ENCODE measurements around the gene LRRC27. TPM values are rescaled to one million over a fixed set of nuclear protein-coding genes. Genes with fewer than 3 reads are reported as not detected.
A peak's percentile ranks its signal among the peaks of the same experiment; 100 is the strongest.

LRRC27 gene
- total RNA-seq, 1 donor from 2014 or later = 14.2 TPM

GRCh38 chr10:132332433-132332754, 401 bp downstream of the LRRC27 start:
- Mint-ChIP-seq H3K27ac (peak overlapping the region; percentile 82), H3K4me1 (ENCODE audit: unreplicated experiment) (peaks cover 46% of the 10 kb centered on the region), H3K9me3 (no peaks in the 10 kb centered on the region), H3K27me3 (no peaks in the 10 kb centered on the region), H3K36me3 (peaks cover 10% of the 10 kb centered on the region), H3K4me3 (peak overlapping the region; percentile 97)
- no peak for DNase-seq (ENCODE audit: extremely low spot score, unreplicated experiment)
- TF ChIP-seq CTCF (conservative IDR thresholded peaks at IDR 0.05) = no peak

- DNase-seq (ENCODE audit: extremely low spot score, unreplicated experiment) = no peak
- no peak for TF ChIP-seq CTCF (conservative IDR thresholded peaks at IDR 0.05)
- H3K27ac Mint-ChIP-seq = peak overlapping the region; percentile 82
- no peaks in the 10 kb centered on the region for H3K27me3 Mint-ChIP-seq
- H3K9me3 Mint-ChIP-seq = no peaks in the 10 kb centered on the region
- H3K36me3 Mint-ChIP-seq = peaks cover 3% of the 10 kb centered on the region
- H3K4me1 Mint-ChIP-seq (ENCODE audit: unreplicated experiment) = peaks cover 47% of the 10 kb centered on the region
- peak overlapping the region; percentile 97 for H3K4me3 Mint-ChIP-seq
These were observed 1.4 kb downstream of the LRRC27 start for GRCh38 chr10:132333386-132333785.

GRCh38 chr10:132334631-132335188, 2.7 kb downstream of the LRRC27 start:
- Mint-ChIP-seq H3K27ac (no peak overlapping the region), H3K4me1 (ENCODE audit: unreplicated experiment) (peaks cover 42% of the 10 kb centered on the region)

GRCh38 chr10:132335189-132336063, 3.4 kb downstream of the LRRC27 start:
- DNase-seq (ENCODE audit: extremely low spot score, unreplicated experiment) = no peak
- H3K9me3 Mint-ChIP-seq = no peaks in the 10 kb centered on the region

More at GRCh38 chr10:132334631-132335188, 2.7 kb downstream of the LRRC27 start:
- no peak for TF ChIP-seq CTCF (conservative IDR thresholded peaks at IDR 0.05)
- H3K36me3 Mint-ChIP-seq = peaks cover 3% of the 10 kb centered on the region
- H3K4me3 Mint-ChIP-seq = no peak overlapping the region
- DNase-seq (ENCODE audit: extremely low spot score, unreplicated experiment) = no peak
- H3K27me3 Mint-ChIP-seq = no peaks in the 10 kb centered on the region
- H3K9me3 Mint-ChIP-seq = no peaks in the 10 kb centered on the region

GRCh38 chr10:132336064-132336746, 4.2 kb downstream of the LRRC27 start:
- Mint-ChIP-seq H3K36me3 (peaks cover 3% of the 10 kb centered on the region), H3K4me3 (no peak overlapping the region), H3K27ac (no peak overlapping the region), H3K4me1 (ENCODE audit: unreplicated experiment) (peaks cover 34% of the 10 kb centered on the region), H3K9me3 (no peaks in the 10 kb centered on the region), H3K27me3 (no peaks in the 10 kb centered on the region)
- TF ChIP-seq CTCF (conservative IDR thresholded peaks at IDR 0.05) = no peak
- DNase-seq (ENCODE audit: extremely low spot score, unreplicated experiment) = no peak

More at GRCh38 chr10:132335189-132336063, 3.4 kb downstream of the LRRC27 start:
- Mint-ChIP-seq H3K27me3 (no peaks in the 10 kb centered on the region), H3K4me3 (peak overlapping the region; percentile 39), H3K27ac (no peak overlapping the region), H3K36me3 (peaks cover 3% of the 10 kb centered on the region), H3K4me1 (ENCODE audit: unreplicated experiment) (peaks cover 35% of the 10 kb centered on the region)
- no peak for TF ChIP-seq CTCF (conservative IDR thresholded peaks at IDR 0.05)
